GM19455 (cell line): Measurements from ENCODE around the gene TOMM6.
A peak's percentile ranks its signal among the peaks of the same experiment; 100 is the strongest.
"Not testable (repeated sequence)": the region's sequence is repeated elsewhere in the genome, so short reads cannot be mapped to it uniquely, and the experiment has no call there.

ENCODE experiments used
- ATAC-seq: cut with Tn5 transposase; IDR thresholded peaks from one replicate; pipeline ENCODE4 v1.9.1; 2021; ENCODE audit not compliant: unreplicated experiment

Gene TOMM6

DNA sequence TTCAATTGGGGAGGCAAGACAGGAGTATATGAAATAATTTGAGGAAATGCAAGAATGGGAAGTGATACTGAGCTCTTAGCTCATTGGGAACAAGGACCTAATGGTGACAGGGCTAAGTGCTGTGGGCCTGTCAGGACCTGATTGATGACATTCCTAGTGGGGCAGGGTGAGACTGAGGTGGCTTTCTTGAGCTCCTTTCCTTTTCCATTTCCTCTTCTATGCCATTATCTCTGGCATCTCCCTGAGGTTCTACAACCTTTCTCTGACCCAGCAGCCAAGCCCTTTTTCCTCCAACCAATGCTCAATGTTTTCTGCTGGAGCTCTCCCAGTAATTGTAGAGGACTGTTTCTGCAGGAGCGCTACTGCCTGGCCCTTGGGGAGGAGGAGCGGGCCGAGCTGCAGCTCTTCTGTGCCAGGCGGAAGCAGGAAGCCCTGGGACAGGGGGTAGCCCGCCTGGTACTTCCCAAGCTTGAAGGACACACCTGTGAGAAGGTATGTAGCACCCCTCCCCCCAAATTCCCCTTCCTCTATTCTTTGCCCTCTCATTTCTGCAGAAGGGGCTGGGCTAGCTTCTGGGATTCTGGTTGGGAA is 2.8 kb upstream of the TOMM6 start:
- ATAC-seq, result no peak

DNA sequence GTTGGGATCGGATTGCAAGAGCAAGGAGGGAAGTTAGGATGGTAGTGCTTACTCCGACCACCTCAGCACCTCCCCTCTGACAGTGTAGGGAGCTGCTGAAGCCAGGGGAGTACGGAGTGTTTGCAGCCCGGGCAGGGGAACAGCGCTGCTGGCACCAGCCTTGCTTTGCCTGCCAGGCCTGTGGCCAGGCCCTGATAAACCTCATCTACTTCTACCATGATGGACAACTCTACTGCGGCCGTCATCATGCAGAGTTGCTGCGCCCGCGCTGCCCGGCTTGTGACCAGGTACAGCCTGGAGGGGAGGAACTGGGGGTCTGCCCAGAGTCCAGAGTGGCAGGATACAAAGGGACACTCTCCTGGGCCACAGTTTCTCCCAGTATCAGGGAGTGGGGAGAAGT is 2.2 kb upstream of the TOMM6 start:
- no peak for ATAC-seq

DNA sequence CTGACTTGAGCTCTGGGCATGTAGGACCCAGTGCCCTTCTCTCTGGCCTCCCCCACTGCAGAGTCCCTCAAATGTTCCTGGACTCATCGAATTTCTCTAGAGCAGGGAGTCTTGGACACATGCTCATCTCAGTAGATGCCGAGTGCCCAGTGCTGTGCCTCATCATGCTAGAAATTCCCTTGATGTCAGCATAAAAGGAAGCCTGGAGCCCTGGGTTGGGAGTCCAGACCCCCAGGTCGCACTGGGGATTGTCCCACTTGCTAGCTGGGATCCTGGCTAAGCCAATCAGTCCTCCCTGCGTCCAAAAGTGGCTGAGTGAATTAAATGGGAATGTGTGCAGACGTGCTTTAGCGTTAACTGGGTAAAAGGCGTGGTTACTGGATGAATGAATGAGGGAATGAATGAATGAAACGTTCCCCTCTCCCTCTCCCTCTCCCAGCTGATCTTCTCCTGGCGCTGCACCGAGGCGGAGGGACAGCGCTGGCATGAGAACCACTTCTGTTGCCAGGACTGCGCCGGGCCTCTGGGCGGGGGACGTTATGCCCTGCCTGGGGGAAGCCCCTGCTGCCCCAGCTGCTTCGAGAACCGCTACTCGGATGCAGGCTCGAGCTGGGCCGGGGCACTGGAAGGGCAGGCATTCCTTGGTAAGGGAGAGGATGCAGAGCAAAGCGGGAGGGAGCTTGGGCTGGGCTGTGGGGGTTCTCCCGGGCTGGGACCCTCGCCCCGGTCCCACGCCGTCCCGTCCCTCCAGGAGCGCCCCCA is 1.6 kb upstream of the TOMM6 start:
- no peak for ATAC-seq

DNA sequence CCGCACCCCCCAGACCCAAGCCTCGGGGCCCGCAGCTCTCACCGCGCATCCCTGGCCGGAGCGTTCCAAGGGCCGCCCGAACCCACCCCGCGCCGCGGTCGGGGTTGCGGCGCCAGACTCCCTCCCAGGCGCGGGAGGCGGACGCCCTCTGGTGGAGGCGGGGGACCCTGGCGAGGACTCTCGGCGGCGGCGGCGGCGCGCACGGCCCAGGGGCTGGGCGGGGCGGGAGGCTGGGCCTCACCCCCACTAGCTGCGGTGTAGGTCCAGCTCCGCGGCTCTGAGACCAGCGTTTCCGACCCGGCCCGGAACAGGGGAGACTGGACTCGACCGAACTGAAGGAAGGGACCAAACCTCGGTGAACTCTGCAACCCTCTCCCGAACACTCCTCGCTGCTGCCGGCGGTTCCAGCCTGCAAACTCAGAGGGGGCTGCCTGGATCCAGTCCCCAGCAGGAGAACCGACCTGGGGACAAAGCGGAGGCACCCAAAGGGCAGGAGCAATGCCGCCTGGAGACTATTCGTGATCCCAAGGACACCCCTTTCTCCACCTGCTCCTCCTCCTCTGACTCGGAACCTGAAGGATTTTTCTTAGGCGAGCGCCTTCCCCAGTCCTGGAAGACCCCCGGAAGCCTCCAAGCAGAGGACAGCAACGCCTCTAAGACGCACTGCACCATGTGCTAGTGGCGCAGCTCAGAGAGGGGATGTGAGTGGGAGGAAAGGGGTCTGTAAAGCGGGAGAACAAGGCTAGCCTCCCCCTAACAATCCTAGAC is 859 bp upstream of the TOMM6 start:
- ATAC-seq, result peak; percentile 50

DNA sequence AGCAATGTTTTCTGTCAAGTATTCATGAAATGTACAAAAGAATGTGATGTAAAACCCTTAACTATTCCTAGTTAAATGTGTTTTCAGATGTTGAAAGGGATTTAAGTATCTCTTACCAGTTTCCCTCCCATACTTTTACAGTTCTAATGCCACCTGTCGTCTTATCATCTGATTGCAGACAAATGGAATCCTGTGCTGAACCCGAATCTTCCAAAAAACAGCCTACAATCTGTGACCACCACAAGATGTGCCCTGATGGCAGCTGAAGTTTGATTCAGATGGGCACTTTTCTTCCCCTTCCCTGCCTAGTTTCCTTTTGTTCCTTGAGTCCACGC is 1.9 kb downstream of the TOMM6 start:
- no peak for ATAC-seq

GRCh38 chr6:41790045-41790444 is 2.6 kb downstream of the TOMM6 start:
- ATAC-seq, result no peak

DNA sequence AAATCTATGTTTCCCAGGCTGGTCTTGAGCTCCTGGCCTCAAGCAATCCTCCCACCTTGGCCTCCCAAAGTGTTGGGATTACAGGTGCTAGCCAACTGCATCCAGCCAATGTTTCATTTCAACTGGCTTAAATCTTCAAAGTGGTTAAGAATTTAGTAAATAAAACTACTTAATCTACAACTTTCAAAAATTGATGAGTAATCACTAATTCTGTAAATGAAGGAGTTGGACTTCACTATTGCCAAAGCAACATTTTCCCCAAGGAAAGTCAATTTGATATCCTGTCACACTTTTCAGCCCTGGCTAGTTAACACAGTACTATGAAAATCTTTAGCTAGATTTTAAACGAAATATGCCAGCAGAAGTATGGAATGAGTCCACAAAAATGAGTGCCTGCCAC is 3.8 kb downstream of the TOMM6 start:
- no peak for ATAC-seq

- no peak for ATAC-seq
These were observed 4.5 kb downstream of the TOMM6 start for GRCh38 chr6:41791984-41792383.

DNA sequence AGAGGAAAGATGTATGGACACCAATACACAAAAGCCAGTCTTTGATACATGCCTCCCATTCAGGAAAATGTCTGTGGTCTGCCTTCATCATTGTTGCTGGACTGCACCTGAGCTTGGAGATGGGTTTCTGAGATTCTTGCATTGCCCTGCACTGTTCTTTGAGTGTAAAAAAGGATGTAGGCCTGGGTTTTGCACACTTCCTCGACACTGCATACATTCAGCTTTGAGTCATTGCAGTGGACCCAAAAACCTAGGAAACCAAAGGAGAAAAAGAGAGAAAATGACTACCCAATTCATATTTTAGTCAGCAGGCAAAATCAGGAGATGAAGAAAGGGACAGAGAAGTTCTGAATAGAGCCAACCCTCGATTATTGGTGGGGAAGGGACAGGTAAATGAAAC is 9.0 kb downstream of the TOMM6 start:
- ATAC-seq, result no peak

GRCh38 chr6:41798901-41799558 is 11.5 kb downstream of the TOMM6 start:
- no peak for ATAC-seq

- ATAC-seq, result no peak
These were observed 12.0 kb downstream of the TOMM6 start for GRCh38 chr6:41799559-41799911.

DNA sequence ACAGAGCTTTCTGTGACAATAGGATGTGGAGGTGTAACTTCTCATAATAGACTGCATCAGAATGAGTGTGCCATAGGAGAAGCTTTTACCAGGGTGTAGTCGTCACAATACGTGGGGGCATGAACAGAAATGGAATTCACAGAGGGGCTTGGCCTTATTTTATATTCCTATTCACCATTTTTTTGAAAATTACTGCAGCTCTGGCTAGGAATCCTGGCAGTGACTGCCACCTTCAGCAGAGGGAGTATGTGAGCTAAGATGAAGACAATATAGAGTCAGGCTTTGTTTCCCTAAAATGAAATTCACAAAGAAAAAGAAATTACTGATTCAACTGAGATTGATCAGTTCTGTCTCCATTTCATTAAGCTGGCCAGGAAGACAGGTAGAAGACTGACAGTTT is 13.9 kb downstream of the TOMM6 start:
- ATAC-seq, result no peak

DNA sequence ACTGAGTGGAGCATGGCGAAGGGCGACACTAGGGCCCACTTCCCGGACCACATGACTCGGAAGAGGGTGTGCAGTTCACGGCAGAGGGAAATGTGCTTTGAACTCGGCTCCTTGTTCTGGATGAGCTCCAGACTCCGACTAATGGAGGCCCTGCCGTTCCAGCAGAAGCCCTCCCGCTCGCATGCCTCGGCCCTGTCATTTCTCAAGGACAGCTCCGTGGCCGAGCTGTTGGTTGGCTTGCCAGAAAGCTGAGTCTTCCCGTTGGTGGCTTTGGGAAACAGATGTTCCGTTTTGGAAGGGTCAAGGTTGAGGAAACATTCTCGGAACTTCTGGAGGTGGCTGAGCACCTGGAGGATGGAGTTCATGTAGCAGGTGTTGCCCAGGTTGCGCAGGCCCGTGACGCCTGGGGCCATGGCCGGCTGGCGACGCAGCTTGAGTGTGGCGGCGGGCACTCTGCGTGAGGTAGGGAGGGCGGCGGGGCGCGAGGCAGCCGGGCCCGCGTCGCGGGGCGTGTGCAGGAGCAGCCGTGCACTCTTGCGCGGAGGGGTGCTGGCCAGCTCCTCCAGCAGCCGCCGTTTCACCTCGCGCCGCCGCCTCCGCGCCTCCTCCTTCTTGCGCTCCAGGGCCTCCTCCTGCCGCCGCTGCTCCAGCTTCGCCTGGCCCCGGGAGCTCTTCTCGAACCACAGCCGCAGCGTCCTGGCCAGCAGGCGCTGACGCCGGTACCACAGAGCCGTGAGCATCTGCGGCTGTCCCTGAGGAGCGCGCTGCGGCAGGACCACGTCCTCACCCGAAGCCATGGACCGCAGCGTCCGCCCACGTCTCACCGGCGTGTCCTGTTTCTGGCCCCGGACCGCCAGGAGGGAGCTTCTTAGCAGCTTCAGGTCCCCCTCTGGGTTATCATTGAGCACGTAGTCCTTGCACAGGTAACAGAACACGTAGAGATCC is 18.6 kb downstream of the TOMM6 start:
- ATAC-seq, result no peak

DNA sequence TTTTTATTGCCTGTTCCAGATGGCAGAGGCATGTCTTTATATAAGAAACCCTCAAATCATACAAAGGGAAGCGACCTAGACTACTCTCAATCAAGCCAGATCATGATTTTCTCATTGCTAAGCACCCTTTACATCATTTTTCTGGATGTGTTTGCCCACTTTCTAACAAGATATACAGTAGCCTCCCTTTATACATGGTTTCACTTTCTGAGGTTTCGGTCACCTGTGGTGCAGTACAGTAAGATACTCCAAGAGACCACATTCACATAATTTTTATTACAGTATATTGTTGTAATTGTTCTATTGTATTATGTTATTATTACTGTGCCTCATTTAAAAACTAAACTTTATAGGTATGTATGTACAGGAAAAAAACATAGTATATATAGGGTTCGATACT is 23.6 kb downstream of the TOMM6 start:
- no peak for ATAC-seq

DNA sequence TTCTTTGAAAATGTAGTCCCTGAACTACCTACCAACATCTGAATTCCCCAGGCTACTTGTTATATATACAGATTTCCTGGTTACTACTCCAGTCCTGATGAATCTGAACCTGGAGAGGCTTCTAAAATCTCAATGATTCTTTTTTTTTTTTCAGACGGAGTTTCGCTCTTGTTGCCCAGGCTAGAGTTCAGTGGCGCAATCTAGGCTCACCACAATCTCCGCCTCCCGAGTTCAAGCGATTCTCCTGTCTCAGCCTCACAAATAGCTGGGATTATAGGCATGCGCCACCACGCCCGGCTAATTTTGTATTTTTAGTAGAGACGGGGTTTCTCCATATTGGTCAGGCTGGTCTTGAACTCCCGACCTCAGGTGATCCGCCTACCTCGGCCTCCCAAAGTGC is 24.5 kb downstream of the TOMM6 start:
- ATAC-seq, result not testable (repeated sequence)

DNA sequence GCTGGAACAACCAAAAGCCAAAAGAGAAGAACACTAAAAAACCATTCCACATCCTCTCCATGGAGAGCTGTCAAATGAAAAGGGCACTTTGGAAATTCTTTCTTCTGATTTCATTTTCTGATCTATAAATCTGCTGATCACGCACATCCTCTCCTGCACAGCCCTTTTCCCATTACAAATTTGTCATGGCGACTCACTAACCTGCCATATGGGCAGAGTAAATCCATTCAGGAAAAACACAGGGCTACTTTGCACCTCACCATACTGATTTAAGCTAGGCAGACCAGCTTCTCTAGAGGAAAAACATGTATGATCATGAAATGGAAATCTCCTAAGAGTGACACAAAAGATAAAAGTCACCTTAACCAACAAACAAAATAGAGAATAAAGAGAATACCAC is 26.0 kb downstream of the TOMM6 start:
- no peak for ATAC-seq

DNA sequence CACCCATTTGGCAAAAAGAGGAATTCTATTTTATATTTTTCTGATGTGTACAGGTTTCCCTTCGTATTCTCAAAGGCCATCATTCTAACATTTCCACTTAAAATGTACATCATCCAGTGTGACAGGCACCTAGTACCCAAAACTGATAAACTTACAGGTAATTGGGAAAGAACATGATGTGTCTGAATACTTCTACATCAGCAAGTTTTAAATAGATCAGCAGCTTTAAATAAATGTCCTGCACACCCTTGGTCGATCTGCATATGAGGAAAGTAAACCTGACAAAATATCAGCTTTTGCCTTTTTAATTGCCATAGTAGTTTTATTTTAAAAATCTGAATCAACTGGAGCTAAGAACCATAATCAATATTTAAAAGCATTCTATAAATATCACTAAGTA is 26.5 kb downstream of the TOMM6 start:
- no peak for ATAC-seq

GRCh38 chr6:41814629-41815028 is 27.1 kb downstream of the TOMM6 start:
- no peak for ATAC-seq

DNA sequence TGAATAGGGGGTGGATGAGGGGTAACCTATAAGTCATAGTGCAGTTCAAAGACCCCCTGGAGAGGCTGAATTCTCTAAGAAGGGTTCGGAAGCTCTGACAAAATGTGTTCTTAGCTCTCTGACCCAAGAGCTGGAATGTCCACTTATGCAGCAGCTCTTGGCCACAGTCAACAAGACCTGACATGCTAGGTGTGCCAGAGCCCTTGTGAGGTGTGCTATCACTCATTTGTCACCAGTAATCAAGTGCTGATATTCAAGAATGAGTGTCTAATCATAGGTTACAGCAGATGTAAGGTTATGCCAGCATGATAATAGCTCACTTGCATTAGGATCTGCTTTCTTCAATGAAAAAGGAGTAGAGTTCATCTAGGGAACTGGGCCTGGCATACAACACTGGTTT is 28.1 kb downstream of the TOMM6 start:
- ATAC-seq, result no peak

- ATAC-seq, result no peak
These were observed 31.0 kb downstream of the TOMM6 start for GRCh38 chr6:41818271-41819054.
